GM19023 (cell line): ENCODE measurements around the gene PTDSS2.
"Not testable (repeated sequence)": the region's sequence is repeated elsewhere in the genome, so short reads cannot be mapped to it uniquely, and the experiment has no call there.

ENCODE experiments used
- ATAC-seq: cut with Tn5 transposase; IDR thresholded peaks from one replicate; pipeline ENCODE4 v1.9.1; 2021; ENCODE audit warnings: mild to moderate bottlenecking, moderate library complexity; ENCODE audit not compliant: unreplicated experiment

Gene PTDSS2

GRCh38 chr11:429931-430456 is 20.1 kb upstream of the PTDSS2 start:
- ATAC-seq, result no peak

- ATAC-seq, result no peak
These were observed 18.2 kb upstream of the PTDSS2 start for GRCh38 chr11:431921-432320.

GRCh38 chr11:432501-433100 is 17.5 kb upstream of the PTDSS2 start:
- no peak for ATAC-seq

- no peak for ATAC-seq
These were observed 17.0 kb upstream of the PTDSS2 start for GRCh38 chr11:433111-433510.

- ATAC-seq, result no peak
These were observed 16.4 kb upstream of the PTDSS2 start for GRCh38 chr11:433641-434040.

GRCh38 chr11:434496-434895 is 15.6 kb upstream of the PTDSS2 start:
- ATAC-seq, result no peak

- not testable (repeated sequence) for ATAC-seq
These were observed 14.9 kb upstream of the PTDSS2 start for GRCh38 chr11:434999-435740.

- no peak for ATAC-seq
These were observed 12.7 kb upstream of the PTDSS2 start for GRCh38 chr11:437228-437870.

GRCh38 chr11:438101-438844 is 11.8 kb upstream of the PTDSS2 start:
- no peak for ATAC-seq

GRCh38 chr11:439315-440064 is 10.6 kb upstream of the PTDSS2 start:
- ATAC-seq, result no peak

- no peak for ATAC-seq
These were observed 9.7 kb upstream of the PTDSS2 start for GRCh38 chr11:440065-441042.

GRCh38 chr11:441043-441417 is 9.0 kb upstream of the PTDSS2 start:
- ATAC-seq, result no peak

GRCh38 chr11:441418-442274 is 8.4 kb upstream of the PTDSS2 start, which contains the start of gene ANO9:
Gene ANO9, minus strand, starts transcription at chr11:442011. Its CDS starts 85 bp downstream, at chr11:441926.
- no peak for ATAC-seq

GRCh38 chr11:442611-443081 is 7.4 kb upstream of the PTDSS2 start:
- no peak for ATAC-seq

- no peak for ATAC-seq
These were observed 6.4 kb upstream of the PTDSS2 start for GRCh38 chr11:443542-444199.

GRCh38 chr11:444396-445144 is 5.5 kb upstream of the PTDSS2 start:
- ATAC-seq, result no peak
